Measurements from ENCODE around the gene RASL12.
"Not testable (repeated sequence)": the region's sequence is repeated elsewhere in the genome, so short reads cannot be mapped to it uniquely, and the experiment has no call there.

RASL12 gene

DNA sequence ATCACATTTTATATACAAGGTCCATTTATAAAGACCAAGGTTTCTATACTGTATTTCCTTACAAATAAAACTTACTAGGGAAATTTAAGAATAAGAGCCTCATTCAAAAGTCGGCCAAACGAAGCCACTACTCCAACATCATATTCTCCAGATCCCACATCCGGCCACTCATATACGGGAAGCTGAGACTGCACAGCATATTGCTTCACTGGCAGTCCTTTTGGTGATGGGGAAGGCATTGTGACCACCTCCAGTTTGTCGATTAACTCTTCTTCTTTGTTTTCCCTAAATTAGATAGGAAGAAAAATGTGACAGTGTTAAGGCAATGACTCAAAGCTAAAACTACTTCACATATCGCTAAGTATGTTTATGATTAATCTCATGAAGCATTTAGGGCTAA is 41.0 kb downstream of the RASL12 start:
- DNase-seq, result no peak

- no peak for DNase-seq
Observed at GRCh38 chr15:65021488-65021887, 46.3 kb downstream of the RASL12 start.

- DNase-seq, result no peak
Observed at GRCh38 chr15:65020419-65020818, 47.4 kb downstream of the RASL12 start.

- not testable (repeated sequence) for DNase-seq
Observed at GRCh38 chr15:65011198-65011597, 56.6 kb downstream of the RASL12 start.

GRCh38 chr15:65008983-65009382 is 58.8 kb downstream of the RASL12 start:
- DNase-seq, result no peak

- DNase-seq, result no peak
Observed at GRCh38 chr15:65006876-65007275, 60.9 kb downstream of the RASL12 start.

DNA sequence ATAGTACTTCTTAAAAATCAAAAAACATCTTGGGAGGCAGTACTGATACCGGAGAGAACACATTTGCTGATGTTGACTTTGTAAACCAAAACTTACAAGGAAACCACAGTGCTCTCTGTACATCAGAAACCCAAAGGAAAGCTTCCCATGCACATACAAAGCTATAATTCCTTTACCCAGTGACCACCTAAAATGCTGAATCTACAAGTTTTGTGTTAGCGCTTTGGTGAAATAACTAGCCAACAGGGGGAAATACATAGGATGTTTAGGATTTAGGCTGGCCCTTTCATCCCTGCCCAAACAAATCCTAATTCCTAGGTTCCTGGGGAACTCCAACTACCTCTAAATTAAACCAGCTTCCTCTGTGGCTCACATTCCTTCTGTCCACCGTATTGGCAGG is 62.8 kb downstream of the RASL12 start:
- no peak for DNase-seq
